ENCODE results near the gene ANKAR.
"Not testable (repeated sequence)": the region's sequence is repeated elsewhere in the genome, so short reads cannot be mapped to it uniquely, and the experiment has no call there.

The ANKAR gene

GRCh38 chr2:189674374-189675112 lies at the start of gene ANKAR:
Gene ANKAR (plus strand): TSS chr2:189674670. CDS start chr2:189676491, 1,821 bp downstream.
- peak; percentile 89 for DNase-seq (ENCODE audit: low read depth)

DNA sequence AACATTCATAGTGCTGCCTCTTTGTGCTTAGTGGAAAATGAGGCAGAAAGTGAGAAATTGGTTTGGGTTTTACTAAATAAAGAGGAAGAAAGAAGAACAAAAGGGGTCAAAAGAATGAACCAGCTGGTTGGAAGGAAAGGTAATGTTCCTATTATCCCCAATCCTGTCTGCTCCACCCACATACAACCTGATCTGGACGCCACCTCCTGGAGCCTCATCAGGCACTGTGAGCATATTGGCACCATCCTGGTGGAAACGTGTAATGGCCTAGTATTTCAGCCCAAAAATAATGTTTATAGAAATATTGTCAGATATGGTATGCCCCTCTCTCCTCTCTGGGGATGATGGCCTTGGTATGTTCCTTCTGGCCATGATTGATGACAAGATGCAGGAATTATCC lies 48.8 kb upstream of the ANKAR start:
- no peak for DNase-seq (ENCODE audit: low read depth)

GRCh38 chr2:189627789-189628188 lies 46.7 kb upstream of the ANKAR start:
- no peak for DNase-seq (ENCODE audit: low read depth)

DNA sequence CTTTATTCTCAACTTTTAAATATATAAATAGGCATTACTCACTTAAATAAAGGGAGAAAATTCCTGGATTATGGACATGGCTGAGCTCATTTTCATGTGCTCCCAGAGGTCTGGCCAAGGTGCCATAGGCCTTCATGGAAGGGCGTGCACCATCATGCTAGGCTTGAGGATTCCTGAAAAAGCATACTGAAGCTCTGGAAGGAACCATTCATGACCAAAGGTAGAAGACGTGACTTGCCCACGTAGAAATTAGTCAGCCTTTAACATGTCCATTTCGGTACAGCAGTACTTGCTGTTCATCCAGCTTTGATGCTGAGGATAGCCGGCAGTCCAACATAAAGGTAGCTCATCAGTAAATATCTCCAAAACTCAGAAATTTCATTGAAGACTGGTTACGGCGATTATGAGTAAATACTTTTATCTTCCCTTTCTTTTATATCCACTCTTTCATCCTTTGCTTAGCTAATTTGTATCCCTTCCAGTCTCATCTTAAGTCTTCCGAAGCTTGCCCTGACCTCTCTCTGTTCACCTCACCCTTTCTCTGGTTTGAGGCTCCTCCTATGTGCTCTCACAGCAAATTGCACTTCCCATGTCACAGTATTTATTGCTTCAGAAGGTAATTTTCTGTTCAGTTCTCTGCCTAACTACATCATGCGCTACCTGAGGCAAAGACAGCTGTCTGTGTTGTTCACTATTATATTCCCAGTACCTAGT lies 45.5 kb upstream of the ANKAR start:
- no peak for DNase-seq (ENCODE audit: low read depth)

DNA sequence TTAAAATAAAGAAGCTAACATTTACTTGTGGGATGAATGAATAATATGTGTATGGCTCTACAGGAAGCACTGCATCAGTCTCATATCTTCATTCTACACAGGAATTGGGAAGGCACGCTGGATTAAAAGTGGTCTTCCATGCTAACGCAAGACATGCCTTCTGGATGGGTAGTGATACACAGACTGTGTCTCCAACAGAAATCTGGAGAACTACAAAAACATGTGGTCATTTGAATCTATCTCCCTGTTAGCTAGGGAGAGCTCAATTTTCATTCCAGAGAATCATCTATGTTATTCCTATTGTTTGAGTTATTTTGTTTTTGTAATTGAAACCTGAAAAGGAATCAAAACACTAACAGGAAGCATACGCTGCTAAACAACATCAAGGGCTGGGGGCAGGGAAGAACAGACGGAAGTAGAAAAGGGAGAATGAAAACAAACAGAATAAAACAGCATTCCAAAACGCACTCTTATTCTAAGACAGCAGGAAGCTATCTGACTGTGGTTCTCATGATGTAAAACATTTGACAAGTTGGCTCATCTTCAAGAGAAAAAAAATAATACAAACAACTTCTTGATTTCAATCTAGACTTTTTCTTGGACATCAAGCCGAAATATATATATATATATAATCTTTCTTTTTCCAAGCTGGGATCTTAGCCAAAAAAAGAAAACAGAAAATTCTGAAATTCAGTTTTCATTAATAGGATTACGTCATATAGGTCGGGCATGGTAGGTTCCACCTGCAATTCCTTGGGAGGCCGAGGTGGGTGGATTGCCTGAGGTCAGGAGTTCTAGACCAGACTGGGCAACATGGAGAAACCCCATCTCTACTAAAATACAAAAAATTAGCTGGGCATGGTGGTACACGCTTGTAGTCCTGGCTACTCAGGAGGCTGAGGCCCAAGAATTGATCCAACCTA lies 44.7 kb upstream of the ANKAR start:
- DNase-seq (ENCODE audit: low read depth) = no peak

DNA sequence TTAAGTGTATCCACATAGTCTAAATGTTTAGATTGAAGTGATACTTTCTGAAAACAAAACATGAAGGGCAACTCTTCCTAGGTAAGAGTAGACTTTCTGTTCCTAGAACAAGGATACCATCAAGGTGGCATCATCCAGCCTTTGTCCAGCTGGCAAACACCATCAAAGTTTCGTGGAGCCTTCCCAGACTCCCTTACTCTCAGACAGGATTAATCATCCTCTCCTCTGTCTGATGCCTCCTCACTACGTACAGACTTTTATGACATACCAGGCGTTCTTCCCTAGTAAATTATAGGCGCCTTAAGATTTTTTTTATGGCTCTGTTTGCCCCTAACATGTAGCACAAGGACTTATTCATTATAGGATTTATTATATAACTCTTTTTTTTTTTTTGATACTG lies 42.6 kb upstream of the ANKAR start:
- no peak for DNase-seq (ENCODE audit: low read depth)

DNA sequence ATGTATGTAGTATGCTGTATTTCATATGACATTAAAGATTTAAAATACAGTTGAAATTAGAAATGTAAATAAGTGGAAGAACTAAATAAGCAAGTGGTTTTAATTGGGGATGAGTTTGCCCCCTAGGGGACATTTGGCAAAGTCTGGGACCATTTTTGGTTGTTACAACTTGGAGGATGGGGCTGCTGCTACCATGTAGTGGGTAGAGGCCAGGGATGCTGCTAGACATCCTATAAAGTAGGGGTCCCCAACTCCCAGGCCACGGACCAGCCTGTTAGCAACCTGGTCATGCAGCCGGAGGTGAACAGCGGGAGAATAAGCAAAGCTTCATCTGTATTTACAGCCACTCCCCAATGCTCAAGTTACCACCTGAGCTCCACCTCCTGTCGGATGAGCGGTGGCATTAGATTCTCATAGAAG lies 41.1 kb upstream of the ANKAR start:
- no peak for DNase-seq (ENCODE audit: low read depth)

- DNase-seq (ENCODE audit: low read depth) = no peak
Observed at GRCh38 chr2:189635353-189635752, 39.1 kb upstream of the ANKAR start.

GRCh38 chr2:189638301-189639006 lies 36.0 kb upstream of the ANKAR start:
- no peak for DNase-seq (ENCODE audit: low read depth)

DNA sequence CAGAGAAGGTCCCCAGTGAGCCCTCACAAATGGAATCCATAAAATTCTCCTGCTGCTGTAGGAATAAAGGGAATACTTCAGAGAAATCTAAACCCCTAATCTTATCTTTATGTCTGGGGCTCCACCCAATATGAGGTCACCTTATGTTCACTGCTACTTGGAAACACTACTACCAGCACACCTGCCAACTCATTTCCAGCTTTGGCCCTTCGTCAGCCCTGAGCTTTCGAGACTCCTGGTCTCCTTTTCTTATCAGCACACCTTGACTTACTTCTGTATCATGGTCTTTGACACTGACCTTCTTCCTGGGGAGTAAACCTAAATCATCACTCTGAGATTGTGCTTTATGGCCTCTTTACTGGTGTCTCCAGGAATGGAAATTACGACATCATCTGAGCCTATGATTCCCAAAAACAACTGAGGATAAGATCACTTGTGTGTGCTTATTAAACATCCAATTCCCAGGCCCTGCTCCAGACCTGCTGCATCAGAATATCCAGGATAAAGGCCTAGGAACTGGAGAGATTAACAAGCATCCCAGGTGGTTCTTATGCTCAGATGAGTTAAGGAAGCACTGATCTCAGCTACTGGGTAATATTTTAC lies 35.4 kb upstream of the ANKAR start:
- DNase-seq (ENCODE audit: low read depth) = no peak

- DNase-seq (ENCODE audit: low read depth) = no peak
Observed at GRCh38 chr2:189641002-189641401, 33.5 kb upstream of the ANKAR start.

DNA sequence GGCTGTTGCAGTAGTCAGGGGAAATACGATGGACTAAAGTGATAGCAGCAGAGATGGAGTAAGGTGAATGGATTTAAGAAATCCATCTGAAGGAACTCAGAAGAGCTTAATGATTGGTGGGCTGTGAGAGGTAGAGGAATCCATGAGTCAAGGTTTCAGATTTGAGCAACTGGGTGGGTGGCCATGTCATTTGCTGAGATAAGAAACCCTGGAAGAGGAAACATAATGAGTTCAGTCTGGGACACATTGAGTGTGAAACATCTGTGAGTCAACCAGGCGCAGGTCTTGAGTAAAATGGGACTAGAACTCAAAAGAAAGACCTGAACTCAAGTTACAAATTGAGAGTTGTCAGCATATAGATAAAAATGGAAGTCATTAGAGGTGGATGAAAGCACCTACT lies 32.9 kb upstream of the ANKAR start:
- DNase-seq (ENCODE audit: low read depth) = no peak

DNA sequence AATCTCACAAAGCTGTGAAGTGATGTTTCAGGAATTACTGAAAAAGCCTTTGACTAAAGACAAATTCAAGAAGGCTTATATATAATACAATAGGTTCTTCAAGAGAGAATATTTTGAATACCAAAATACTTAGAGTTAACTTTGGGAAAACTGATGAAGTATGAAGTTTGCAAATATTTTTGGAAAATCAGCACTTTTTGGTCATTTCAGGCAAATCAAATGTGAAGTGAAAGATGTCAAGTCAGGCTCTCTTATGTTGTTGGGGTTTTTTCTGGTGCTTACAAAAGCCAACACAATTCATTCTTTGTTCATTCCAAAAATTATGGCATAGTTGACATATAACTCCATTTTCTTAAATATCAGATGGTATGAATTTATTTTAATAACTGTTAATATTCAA lies 27.9 kb upstream of the ANKAR start:
- no peak for DNase-seq (ENCODE audit: low read depth)

GRCh38 chr2:189648846-189649509 lies 25.5 kb upstream of the ANKAR start:
- no peak for DNase-seq (ENCODE audit: low read depth)

DNA sequence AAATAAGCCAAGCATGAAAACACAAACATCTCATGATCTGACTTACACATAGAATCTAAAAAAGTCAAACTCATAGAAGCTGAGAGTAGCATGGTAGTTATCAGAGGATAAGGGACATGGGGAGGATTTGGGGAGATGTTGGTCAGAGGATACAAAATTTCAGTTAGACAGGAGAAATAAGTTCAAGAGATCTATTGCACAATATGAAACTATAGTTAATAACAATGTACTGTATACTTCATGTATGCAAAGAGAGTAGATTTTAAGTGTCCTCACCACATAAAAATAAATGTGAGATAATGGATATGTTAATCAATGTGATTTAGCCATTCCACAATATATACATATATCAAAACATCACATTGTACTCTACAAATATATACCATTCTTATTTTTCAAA lies 23.2 kb upstream of the ANKAR start:
- DNase-seq (ENCODE audit: low read depth) = no peak

DNA sequence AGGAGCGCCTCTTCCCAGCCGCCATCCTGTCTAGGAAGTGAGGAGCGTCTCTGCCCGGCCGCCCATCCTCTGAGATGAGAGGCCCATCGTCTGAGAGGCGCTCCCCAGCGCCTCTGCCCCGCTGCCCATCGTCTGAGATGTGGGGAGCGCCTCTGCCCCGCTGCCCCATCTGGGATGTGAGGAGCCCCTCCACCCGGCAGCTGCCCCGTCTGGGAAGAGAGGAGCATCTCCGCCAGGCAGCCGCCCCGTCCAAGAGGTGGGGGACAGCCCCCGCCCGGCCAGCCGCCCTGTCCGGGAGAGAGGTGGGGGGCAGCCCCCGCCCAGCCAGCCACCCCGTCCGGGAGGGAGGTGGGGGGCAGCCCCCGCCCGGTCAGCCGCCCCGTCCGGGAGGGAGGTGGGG lies 21.0 kb upstream of the ANKAR start:
- not testable (repeated sequence) for DNase-seq (ENCODE audit: low read depth)

DNA sequence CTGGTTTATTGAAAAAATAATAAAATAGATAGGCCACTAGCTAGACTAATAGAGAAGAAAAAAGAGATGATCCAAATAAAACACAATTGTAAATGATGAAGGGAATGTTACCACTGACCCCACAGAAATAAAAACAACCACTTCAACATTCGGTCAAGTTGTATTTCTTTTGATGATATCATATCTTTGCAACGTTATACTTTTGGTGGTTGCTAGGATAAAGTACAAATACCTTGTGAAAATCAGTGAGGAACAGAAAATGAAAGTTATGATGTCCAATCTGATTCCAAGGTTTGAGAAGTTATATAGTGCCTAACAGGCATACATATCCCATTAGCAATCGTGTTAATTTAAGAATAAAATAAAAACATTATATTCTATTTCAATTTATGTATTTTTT lies 19.8 kb upstream of the ANKAR start:
- no peak for DNase-seq (ENCODE audit: low read depth)

DNA sequence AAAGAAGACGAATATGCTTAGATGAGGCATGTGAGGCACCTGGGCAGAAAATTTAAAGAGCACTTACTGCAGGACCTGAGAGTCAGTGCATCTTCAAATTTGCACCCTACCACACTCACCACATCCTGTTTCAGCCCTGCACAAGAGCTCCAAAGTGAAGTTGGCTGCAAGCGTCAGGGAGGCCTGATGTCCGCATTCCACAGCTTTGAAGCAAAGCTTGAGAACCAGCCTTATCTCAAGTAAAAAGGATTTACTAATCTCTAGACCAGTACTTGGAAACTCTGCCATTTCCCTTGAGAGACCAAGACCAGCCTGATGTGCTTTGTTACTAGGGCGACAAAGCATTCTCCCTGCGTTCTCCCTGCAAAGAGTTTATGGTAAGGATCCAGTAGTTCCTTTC lies 16.6 kb upstream of the ANKAR start:
- no peak for DNase-seq (ENCODE audit: low read depth)

GRCh38 chr2:189658306-189659212 lies 15.9 kb upstream of the ANKAR start:
- no peak for DNase-seq (ENCODE audit: low read depth)

DNA sequence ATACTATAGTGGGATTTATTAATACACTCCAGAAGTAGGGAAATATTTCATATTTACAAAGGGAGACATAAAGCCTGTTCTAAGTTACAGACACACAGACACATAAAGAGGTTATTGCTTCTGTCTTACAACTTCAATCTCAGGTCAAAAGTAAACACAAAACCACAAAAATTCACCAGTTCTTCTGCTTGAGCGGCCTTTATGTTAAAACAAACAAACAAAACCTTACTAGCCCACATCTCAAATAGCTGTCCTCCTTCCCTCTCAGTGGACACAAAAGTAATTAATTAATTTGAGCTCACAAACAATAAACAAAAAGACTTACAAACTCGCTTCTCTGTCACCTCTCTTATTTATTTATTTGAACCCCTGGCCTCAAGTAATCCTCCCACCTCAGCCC lies 14.7 kb upstream of the ANKAR start:
- no peak for DNase-seq (ENCODE audit: low read depth)
